ENCODE data around the gene UFSP2. TPM values are rescaled to one million over a fixed set of nuclear protein-coding genes. Genes with fewer than 3 reads are reported as not detected.

Gene UFSP2
- total and polyA plus RNA-seq, 2 of the 4 experiments (the other 2 are of a cell fraction), result 21.8 to 43.7 TPM

- no peak for TF ChIP-seq BHLHE40 (IDR thresholded peaks at IDR 0.05; ENCODE audit: low read depth, low read length)
These were observed 46.2 kb downstream of the UFSP2 start (continued) for GRCh38 chr4:185379326-185380295.

- Histone ChIP-seq H3K18ac (ENCODE audit: low read depth, low read length) (no peak overlapping the region), H2BK20ac (ENCODE audit: low read depth, low read length) (no peak overlapping the region), H3K4ac (ENCODE audit: low read depth, low read length) (no peak overlapping the region), H3K9me1 (ENCODE audit: insufficient read depth, low read length) (peaks cover 4% of the 10 kb centered on the region; the same call in 1 of the 2 replicates), H4K91ac (ENCODE audit: insufficient read depth, low read depth, low read length) (no peak overlapping the region), H3K56ac (ENCODE audit: extremely low read depth, insufficient read depth, low read length) (no peak overlapping the region), H3K27ac (ENCODE audit: insufficient read depth, low read length) (no peak overlapping the region), H2AFZ (replicated peaks; ENCODE audit: low read length, poor library complexity) (no peak overlapping the region), H3K14ac (replicated peaks; ENCODE audit: low read depth, low read length) (no peak overlapping the region), H3K4me3 (ENCODE audit: insufficient read depth, low read depth, low read length) (no peak overlapping the region), H3K9ac (ENCODE audit: low read depth, low read length) (no peak overlapping the region), H4K20me1 (ENCODE audit: insufficient read depth, low read length) (no peaks in the 10 kb centered on the region), H2BK15ac (ENCODE audit: low read depth, low read length) (no peak overlapping the region), H3K27me3 (ENCODE audit: control insufficient read depth, insufficient read depth, low read length) (no peaks in the 10 kb centered on the region), H3K79me1 (ENCODE audit: low read depth in 1 of 2, low read length in 2 of 2) (no peaks in the 10 kb centered on the region), H3K4me1 (ENCODE audit: control insufficient read depth, insufficient read depth, low read length) (no peaks in the 10 kb centered on the region), H2AK9ac (replicated peaks; ENCODE audit: low read depth, low read length, poor library complexity) (no peak overlapping the region), H4K5ac (ENCODE audit: low read depth, low read length) (no peak overlapping the region), H3K9me3 (ENCODE audit: control insufficient read depth, insufficient read depth, low read length) (peaks cover 3% of the 10 kb centered on the region), H2BK5ac (ENCODE audit: low read depth, low read length, poor library complexity, severe bottlenecking) (no peak overlapping the region), H2BK120ac (ENCODE audit: low read depth, low read length) (no peak overlapping the region), H3K36me3 (ENCODE audit: control insufficient read depth, insufficient read depth, low read length) (peaks cover 7% of the 10 kb centered on the region), H3K4me2 (ENCODE audit: low read depth, low read length) (no peak overlapping the region), H3K23ac (ENCODE audit: low read depth, low read length) (no peak overlapping the region), H2AK5ac (ENCODE audit: low read depth, low read length) (no peak overlapping the region), H4K8ac (ENCODE audit: low read depth in 2 of 2, low read length in 2 of 2) (no peak overlapping the region)
- no peak for DNase-seq
- dilution Hi-C loops (cut with HindIII; ENCODE audit: low sequenced_read_pairs, unreplicated experiment), result no loop called here
- intact Hi-C loops (cut with micrococcal nuclease), result no loop called here
- in situ Hi-C loops (cut with MboI; ENCODE audit: low sequenced_read_pairs), result no loop called here
- WGBS, 2 experiments (ENCODE audit: extremely low coverage in 2 of 2, insufficient read length in 1 of 2), result 87% methylated on average over 4 of the region's 6 CpGs; no CpG with 5 or more reads in 1 of the 2 experiments
- ATAC-seq (ENCODE audit: low read depth), result no peak
- BruUV-seq (replicated peaks), result no TSS peak
- TF ChIP-seq CTCF (conservative IDR thresholded peaks at IDR 0.05; ENCODE audit: low read depth, low read length), result no peak
- no peak for TF ChIP-seq POLR2A (IDR thresholded peaks at IDR 0.05; ENCODE audit: low read depth, low read length)
- no peak for TF ChIP-seq USF2 (IDR thresholded peaks at IDR 0.05; ENCODE audit: low read depth, low read length)
- no peak for TF ChIP-seq RCOR1 (IDR thresholded peaks at IDR 0.05; ENCODE audit: insufficient replicate concordance, low read length)
- no peak for TF ChIP-seq CHD1 (IDR thresholded peaks at IDR 0.05; ENCODE audit: low read depth, low read length)
- ChIA-PET POLR2A (ENCODE audit: unreplicated experiment) (no interaction called here), CTCF (no interaction called here)
These were observed 47.5 kb downstream of the UFSP2 start for GRCh38 chr4:185378264-185378663.

All from IMR-90 (cell line).